Brain microvascular endothelial cell (primary cell): ENCODE measurements around the gene ERC2.

Experiments
- DNase-seq: peaks from one replicate; pipeline ENCODE4 v3.0.0-alpha.2; 2020
- H3K27ac ChIP-seq: fragments of 250-450 bp; sonication (Bioruptor Pico); 2 replicates; pipeline ENCODE4 v1.5.1; 2020; ENCODE audit warnings: mild to moderate bottlenecking, moderate library complexity
- H3K27me3 ChIP-seq: fragments of 250-450 bp; sonication (Bioruptor Pico); replicated peaks from 2 replicates; pipeline ENCODE4 v1.5.1; 2020; ENCODE audit warnings: mild to moderate bottlenecking
- H3K36me3 ChIP-seq: fragments of 250-450 bp; sonication (Bioruptor Pico); replicated peaks from 2 replicates; pipeline ENCODE4 v1.5.1; 2020; ENCODE audit warnings: mild to moderate bottlenecking
- H3K4me3 ChIP-seq: 2 replicates; pipeline ENCODE4 v1.5.1; 2011; ENCODE audit warnings: low read depth, mild to moderate bottlenecking, control low read depth, low read length, moderate library complexity
- CTCF ChIP-seq: IDR thresholded peaks from 2 replicates; pipeline ENCODE4 v1.5.1; 2011; ENCODE audit warnings: low read depth, mild to moderate bottlenecking, moderate library complexity, low read length, control low read depth, inconsistent platforms; ENCODE audit errors: missing control alignments
- in situ Hi-C: cut with HindIII; loops from 2 replicates; pipeline ENCODE4 v1.10.0; 2017; ENCODE audit warnings: low sequenced_read_pairs, low pct_ligation_motif_present

Gene ERC2

DNA sequence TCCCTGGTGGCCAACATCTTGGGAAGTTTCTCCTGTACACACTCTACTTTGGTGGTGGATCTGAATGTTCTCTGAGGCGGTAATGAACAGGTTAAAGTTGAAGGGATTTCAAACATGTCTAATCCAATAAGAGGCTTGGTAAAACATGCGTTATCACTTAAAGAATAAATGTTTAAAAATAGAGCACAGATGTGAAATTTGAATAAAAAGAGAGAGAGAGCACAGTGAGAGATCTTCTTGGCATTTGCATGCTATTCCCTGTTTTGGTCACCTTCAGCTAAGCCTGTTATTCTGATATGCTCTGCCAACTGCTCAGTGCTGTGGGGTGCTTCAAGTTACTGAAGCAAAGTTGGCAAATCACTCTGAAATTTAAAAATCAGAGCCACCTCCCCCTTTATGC, 743.4 kb downstream of the ERC2 start:
- Histone ChIP-seq H3K27me3 (no peaks in the 10 kb centered on the region), H3K4me3 (no peak overlapping the region), H3K36me3 (no peaks in the 10 kb centered on the region), H3K27ac (no peak overlapping the region)
- in situ Hi-C loops, result loop anchor here (25.0 kb wide), 2 partner anchors 238 to 563 kb away; partner anchors contain the start of gene WNT5A
- DNase-seq, result no peak
- no peak for TF ChIP-seq CTCF

- Histone ChIP-seq H3K27me3 (no peaks in the 10 kb centered on the region), H3K27ac (no peak overlapping the region), H3K4me3 (no peak overlapping the region), H3K36me3 (no peaks in the 10 kb centered on the region)
- no peak for DNase-seq
- in situ Hi-C loops, result loop anchor here (25.0 kb wide), 2 partner anchors 237 to 562 kb away; partner anchors contain the start of gene WNT5A
- TF ChIP-seq CTCF, result no peak
Measured at GRCh38 chr3:55724407-55724784, 743.9 kb downstream of the ERC2 start.

- Histone ChIP-seq H3K4me3 (no peak overlapping the region), H3K27ac (no peak overlapping the region), H3K27me3 (no peaks in the 10 kb centered on the region), H3K36me3 (no peaks in the 10 kb centered on the region)
- DNase-seq, result no peak
- in situ Hi-C loops, result loop anchor here (25.0 kb wide), 2 partner anchors 237 to 562 kb away; partner anchors contain the start of gene WNT5A
- TF ChIP-seq CTCF, result peak; percentile 20
Measured at GRCh38 chr3:55723653-55724406, 744.4 kb downstream of the ERC2 start.

- peak; percentile 82 for TF ChIP-seq CTCF
Measured at GRCh38 chr3:55721716-55722484, 746.4 kb downstream of the ERC2 start.

GRCh38 chr3:55720614-55721013, 747.7 kb downstream of the ERC2 start:
- peak; percentile 58 for TF ChIP-seq CTCF
- no peaks in the 10 kb centered on the region for H3K36me3 ChIP-seq
- H3K27me3 ChIP-seq, result no peaks in the 10 kb centered on the region
- no peak overlapping the region for H3K27ac ChIP-seq
- H3K4me3 ChIP-seq, result no peak overlapping the region
- in situ Hi-C loops, result loop anchor here (25.0 kb wide), 2 partner anchors 233 to 558 kb away; partner anchors contain the start of gene WNT5A
- peak; percentile 27 for DNase-seq

More at GRCh38 chr3:55721716-55722484, 746.4 kb downstream of the ERC2 start:
- no peaks in the 10 kb centered on the region for H3K27me3 ChIP-seq
- no peak overlapping the region for H3K4me3 ChIP-seq
- peak; percentile 33 for DNase-seq
- H3K27ac ChIP-seq, result no peak overlapping the region
- in situ Hi-C loops, result loop anchor here (25.0 kb wide), 2 partner anchors 235 to 560 kb away; partner anchors contain the start of gene WNT5A
- no peaks in the 10 kb centered on the region for H3K36me3 ChIP-seq
